Measurements from ENCODE around the gene SPTBN1. TPM values are rescaled to one million over a fixed set of nuclear protein-coding genes. Genes with fewer than 3 reads are reported as not detected.

SPTBN1 gene
- total RNA-seq, 1 experiment from 2014 or later, result 204 TPM

- H3K9me3 Mint-ChIP-seq, result no peaks in the 10 kb centered on the region
- CTCF ChIA-PET, result interaction anchor here (1.0 to 1.3 kb wide), 3 partner anchors 20 to 437 kb away, joined by 3 to 5 read pairs (median 3); no protein-coding TSS in a partner anchor
- H3K4me3 Mint-ChIP-seq, result peak overlapping the region; percentile 16; the same call in 1 of the 2 replicates
- POLR2A ChIA-PET, result no interaction called here
- no peaks in the 10 kb centered on the region for H3K27me3 Mint-ChIP-seq (ENCODE audit: low read depth)
- peak overlapping the region; percentile 51 for H3K27ac Mint-ChIP-seq
- H3K36me3 Mint-ChIP-seq, result peaks cover 33% of the 10 kb centered on the region
- TF ChIP-seq GTF2I (CRISPR knock-in tag; conservative IDR thresholded peaks at IDR 0.05) (no peak), ZNF671 (CRISPR knock-in tag; IDR thresholded peaks at IDR 0.05) (no peak), CREM (CRISPR knock-in tag; IDR thresholded peaks at IDR 0.05) (no peak), ERG (CRISPR knock-in tag; IDR thresholded peaks at IDR 0.05) (no peak), CDX4 (CRISPR knock-in tag; IDR thresholded peaks at IDR 0.05; ENCODE audit: borderline replicate concordance) (no peak), ZNF219 (CRISPR knock-in tag; IDR thresholded peaks at IDR 0.05; ENCODE audit: borderline replicate concordance) (no peak), FOXK1 (CRISPR knock-in tag; IDR thresholded peaks at IDR 0.05) (no peak), MLX (CRISPR knock-in tag; IDR thresholded peaks at IDR 0.05) (no peak), ELF4 (CRISPR knock-in tag; IDR thresholded peaks at IDR 0.05; ENCODE audit: low read depth) (no peak), NFATC4 (CRISPR knock-in tag; IDR thresholded peaks at IDR 0.05) (no peak), FOXP4 (CRISPR knock-in tag; IDR thresholded peaks at IDR 0.05) (no peak), GRHL2 (CRISPR knock-in tag; IDR thresholded peaks at IDR 0.05; ENCODE audit: insufficient replicate concordance, severe bottlenecking) (no peak), TCF7 (CRISPR knock-in tag; IDR thresholded peaks at IDR 0.05; ENCODE audit: low read depth) (no peak), NR3C1 (CRISPR knock-in tag; conservative IDR thresholded peaks at IDR 0.05; ENCODE audit: low read depth) (no peak), NR1H2 (CRISPR knock-in tag; IDR thresholded peaks at IDR 0.05) (no peak)
- peaks cover 56% of the 10 kb centered on the region for H3K4me1 Mint-ChIP-seq
- DNase-seq (ENCODE audit: low spot score) (no peak), ATAC-seq (no peak)
Observed at GRCh38 chr2:54613386-54613785, 157.3 kb downstream of the SPTBN1 start.

DNA sequence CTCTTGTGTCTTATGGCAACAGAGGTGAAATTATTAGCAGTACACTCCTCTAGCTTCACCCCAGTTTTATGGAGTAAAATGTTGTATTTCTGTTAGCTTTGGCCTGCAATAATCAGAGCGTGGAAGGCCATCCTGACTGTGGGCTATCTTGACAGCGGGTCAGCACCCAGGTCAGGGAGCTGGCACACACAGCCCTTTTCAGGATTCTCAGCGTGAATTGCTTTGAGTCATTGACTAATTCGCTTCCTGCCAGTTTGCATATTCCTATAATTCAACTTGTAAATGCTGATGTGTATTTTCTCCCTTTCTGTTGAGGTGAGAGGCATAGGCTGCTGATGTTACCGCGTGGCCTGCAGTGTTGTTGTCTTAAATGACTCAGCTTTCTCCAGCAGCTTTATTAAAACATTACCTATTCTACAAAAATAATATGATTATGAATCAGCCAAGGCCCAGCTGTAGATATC, 157.7 kb downstream of the SPTBN1 start:
- DNase-seq (ENCODE audit: low spot score) (no peak), ATAC-seq (peak; percentile 49)
- peaks cover 54% of the 10 kb centered on the region for H3K4me1 Mint-ChIP-seq
- H3K9me3 Mint-ChIP-seq, result no peaks in the 10 kb centered on the region
- H3K4me3 Mint-ChIP-seq, result peak overlapping the region; percentile 16; the same call in 1 of the 2 replicates
- POLR2A ChIA-PET, result no interaction called here
- no peaks in the 10 kb centered on the region for H3K27me3 Mint-ChIP-seq (ENCODE audit: low read depth)
- peaks cover 38% of the 10 kb centered on the region for H3K36me3 Mint-ChIP-seq
- CTCF ChIA-PET, result interaction anchor here (1.0 to 1.7 kb wide), 4 partner anchors 20 to 437 kb away, joined by 3 to 7 read pairs (median 4); no protein-coding TSS in a partner anchor
- peak overlapping the region; percentile 51 for H3K27ac Mint-ChIP-seq
- TF ChIP-seq NFE2L1 (CRISPR knock-in tag; IDR thresholded peaks at IDR 0.05) (no peak), FOXP1 (CRISPR knock-in tag; IDR thresholded peaks at IDR 0.05; ENCODE audit: borderline replicate concordance) (no peak), CBFB (CRISPR knock-in tag; IDR thresholded peaks at IDR 0.05; ENCODE audit: low read depth) (no peak), ZNF138 (CRISPR knock-in tag; conservative IDR thresholded peaks at IDR 0.05) (no peak), TEAD1 (CRISPR knock-in tag; IDR thresholded peaks at IDR 0.05) (no peak), SP1 (CRISPR knock-in tag; conservative IDR thresholded peaks at IDR 0.05) (no peak), ZNF423 (CRISPR knock-in tag; IDR thresholded peaks at IDR 0.05) (no peak), FOXP4 (CRISPR knock-in tag; IDR thresholded peaks at IDR 0.05) (no peak), SMAD3 (CRISPR knock-in tag; IDR thresholded peaks at IDR 0.05; ENCODE audit: borderline replicate concordance) (no peak), NR3C1 (CRISPR knock-in tag; conservative IDR thresholded peaks at IDR 0.05; ENCODE audit: low read depth) (no peak), ZNF281 (CRISPR knock-in tag; IDR thresholded peaks at IDR 0.05) (no peak), IRF2 (CRISPR knock-in tag; IDR thresholded peaks at IDR 0.05; ENCODE audit: borderline replicate concordance, low read depth) (no peak), ATF1 (CRISPR knock-in tag; IDR thresholded peaks at IDR 0.05) (no peak)
- TF ChIP-seq, protein P1, sequence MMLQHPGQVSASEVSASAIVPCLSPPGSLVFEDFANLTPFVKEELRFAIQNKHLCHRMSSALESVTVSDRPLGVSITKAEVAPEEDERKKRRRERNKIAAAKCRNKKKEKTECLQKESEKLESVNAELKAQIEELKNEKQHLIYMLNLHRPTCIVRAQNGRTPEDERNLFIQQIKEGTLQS (CRISPR knock-in tag; conservative IDR thresholded peaks at IDR 0.05), result no peak

Measured in WTC11 (cell line).